ENCODE measurements around the gene POP7.

GRCh38 chr7:100678291-100678984 is 27.5 kb upstream of the POP7 start:
- TF ChIP-seq CTCF (IDR thresholded peaks at IDR 0.05) (no peak), POLR2A (IDR thresholded peaks at IDR 0.05) (no peak)
